Measurements from ENCODE around the gene NTRK2. TPM values are rescaled to one million over a fixed set of nuclear protein-coding genes. Genes with fewer than 3 reads are reported as not detected.
"Not testable (repeated sequence)": the region's sequence is repeated elsewhere in the genome, so short reads cannot be mapped to it uniquely, and the experiment has no call there.

Gene NTRK2
- total RNA-seq, 2 donors from 2014 or later = 11.9 to 30.1 TPM

DNA sequence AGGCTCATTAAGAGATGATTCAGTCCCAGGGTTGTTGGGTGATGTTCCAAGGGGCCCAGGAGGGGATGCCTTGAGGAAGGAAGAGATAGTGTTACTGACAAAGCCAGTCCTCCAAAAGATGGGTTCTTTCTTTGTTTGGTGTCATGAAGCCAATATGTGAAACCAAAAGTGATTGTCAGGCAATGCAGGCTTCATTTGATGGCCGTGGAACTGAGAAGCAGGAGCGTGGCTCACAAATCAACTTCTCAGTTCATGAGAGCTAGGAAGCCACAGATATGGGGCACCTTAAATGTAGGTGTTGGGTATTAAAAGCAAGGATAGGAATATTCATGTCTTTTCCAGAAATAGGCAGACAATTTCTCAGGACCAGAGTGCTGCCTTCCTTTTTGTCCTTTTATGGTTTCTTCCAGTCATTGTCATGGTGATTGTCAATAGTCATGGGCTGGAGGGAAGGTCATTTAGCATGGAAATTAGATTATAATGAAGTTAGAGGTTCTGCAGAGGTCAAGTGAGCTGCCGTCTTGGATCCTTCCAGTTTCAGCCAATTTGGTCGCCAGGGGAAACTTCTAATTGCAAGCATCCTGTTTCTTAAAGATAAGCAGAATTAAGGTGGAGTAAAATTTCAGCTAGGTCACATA is 393.0 kb downstream of the NTRK2 start:
- no peak for TF ChIP-seq CTCF (IDR thresholded peaks at IDR 0.05)
- DNase-seq (ENCODE audit: low spot score) = no peak
- no peaks in the 10 kb centered on the region for H3K27me3 ChIP-seq

GRCh38 chr9:85064811-85065371 is 395.4 kb downstream of the NTRK2 start:
- no peak for TF ChIP-seq CTCF (IDR thresholded peaks at IDR 0.05)
- H3K36me3 ChIP-seq = no peaks in the 10 kb centered on the region
- no peaks in the 10 kb centered on the region for H3K9me3 ChIP-seq
- no peak for DNase-seq (ENCODE audit: low spot score)
- H3K27ac ChIP-seq = no peak overlapping the region
- H3K4me1 ChIP-seq = no peaks in the 10 kb centered on the region
- no peaks in the 10 kb centered on the region for H3K27me3 ChIP-seq
- H3K4me3 ChIP-seq = no peak overlapping the region

More for the DNA sequence above, 393.0 kb downstream of the NTRK2 start:
- no peaks in the 10 kb centered on the region for H3K36me3 ChIP-seq
- no peaks in the 10 kb centered on the region for H3K4me1 ChIP-seq
- no peak overlapping the region for H3K27ac ChIP-seq
- no peaks in the 10 kb centered on the region for H3K9me3 ChIP-seq
- no peak overlapping the region for H3K4me3 ChIP-seq

DNA sequence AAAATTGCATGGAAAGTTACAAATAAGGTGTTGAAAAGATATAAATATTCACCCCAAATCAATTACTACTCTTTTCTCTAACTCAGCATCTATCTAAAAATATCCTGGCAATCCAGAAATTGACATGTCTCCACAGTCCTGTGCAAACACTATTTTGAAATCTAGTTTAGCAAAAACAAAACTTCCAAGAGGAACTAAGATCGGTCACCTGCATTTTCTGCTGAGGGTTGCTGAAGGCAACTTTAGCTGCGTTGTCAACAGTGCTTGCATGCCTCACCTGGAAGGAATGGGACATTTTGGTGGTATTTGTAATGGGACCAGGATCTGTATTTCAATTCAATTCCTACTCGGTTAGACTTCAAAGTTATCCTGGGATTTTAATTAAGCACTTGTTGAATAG is 398.3 kb downstream of the NTRK2 start:
- no peak for DNase-seq (ENCODE audit: low spot score)
- no peaks in the 10 kb centered on the region for H3K27me3 ChIP-seq
- H3K27ac ChIP-seq = no peak overlapping the region
- H3K4me1 ChIP-seq = no peaks in the 10 kb centered on the region
- H3K9me3 ChIP-seq = no peaks in the 10 kb centered on the region
- no peak for TF ChIP-seq CTCF (IDR thresholded peaks at IDR 0.05)
- H3K36me3 ChIP-seq = no peaks in the 10 kb centered on the region
- H3K4me3 ChIP-seq = no peak overlapping the region

DNA sequence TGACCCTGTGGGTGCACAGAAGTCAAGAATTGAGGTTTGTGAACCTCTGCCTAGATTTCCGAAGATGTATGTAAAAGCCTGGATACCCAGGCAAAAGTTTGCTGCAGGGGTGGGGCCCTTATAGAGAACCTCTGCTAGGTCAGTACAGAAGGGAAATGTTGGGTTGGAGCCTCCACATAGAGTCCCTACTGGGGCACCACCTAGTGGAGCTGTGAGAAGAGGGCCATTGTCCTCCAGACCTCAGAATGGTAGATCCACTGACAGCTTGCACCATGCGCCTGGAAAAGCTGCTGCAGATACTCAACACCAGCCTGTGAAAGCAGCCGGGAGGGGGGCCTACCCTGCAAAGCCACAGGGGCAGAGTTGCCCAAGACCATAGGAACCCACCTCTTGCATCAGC is 399.9 kb downstream of the NTRK2 start:
- H3K27ac ChIP-seq; H3K36me3 ChIP-seq; H3K4me1 ChIP-seq; H3K9me3 ChIP-seq; H3K4me3 ChIP-seq; DNase-seq (ENCODE audit: low spot score); H3K27me3 ChIP-seq: not testable (repeated sequence)
